ENCODE measurements around the gene RAB3C. TPM values are rescaled to one million over a fixed set of nuclear protein-coding genes. Genes with fewer than 3 reads are reported as not detected.

The RAB3C gene
- total RNA-seq, 1 donor from 2014 or later = 3.8 TPM

GRCh38 chr5:58674711-58675110 is 91.8 kb downstream of the RAB3C start:
- no peaks in the 10 kb centered on the region for H3K9me3 Mint-ChIP-seq
- no peak for DNase-seq (ENCODE audit: low spot score)
- no peaks in the 10 kb centered on the region for H4K20me1 ChIP-seq (ENCODE audit: low read depth)
- no peak overlapping the region for H3K27ac Mint-ChIP-seq
- H3K27me3 ChIP-seq = no peaks in the 10 kb centered on the region
- H3K36me3 Mint-ChIP-seq = no peaks in the 10 kb centered on the region
- H3K4me1 Mint-ChIP-seq = no peaks in the 10 kb centered on the region
- peaks cover 2% of the 10 kb centered on the region for H3K27me3 Mint-ChIP-seq (ENCODE audit: insufficient read depth, low read depth)
- TF ChIP-seq EZH2phosphoT487 (IDR thresholded peaks at IDR 0.05) = no peak
- no peak for TF ChIP-seq EZH2 (IDR thresholded peaks at IDR 0.05)
- TF ChIP-seq CTCF (IDR thresholded peaks at IDR 0.05) = no peak
- H3K79me2 ChIP-seq (ENCODE audit: low read depth) = no peaks in the 10 kb centered on the region
- H3F3A ChIP-seq (ENCODE audit: low read depth) = no peaks in the 10 kb centered on the region
- no peak overlapping the region for H3K4me3 Mint-ChIP-seq
- no peak overlapping the region for H3K4me2 ChIP-seq
- H3K36me3 ChIP-seq = no peaks in the 10 kb centered on the region
- H3K9me3 ChIP-seq (ENCODE audit: low read depth) = no peaks in the 10 kb centered on the region
- H3K27ac ChIP-seq = no peak overlapping the region
- no peaks in the 10 kb centered on the region for H3K4me1 ChIP-seq
- H3K4me3 ChIP-seq = no peak overlapping the region
- H3K9ac ChIP-seq = no peak overlapping the region
- no peak overlapping the region for H2AFZ ChIP-seq (replicated peaks)

GRCh38 chr5:58675341-58675740 is 92.5 kb downstream of the RAB3C start:
- H3K4me3 Mint-ChIP-seq = no peak overlapping the region
- H3K36me3 ChIP-seq = no peaks in the 10 kb centered on the region
- H3K4me2 ChIP-seq = no peak overlapping the region
- no peak overlapping the region for H3K27ac Mint-ChIP-seq
- no peaks in the 10 kb centered on the region for H3K4me1 ChIP-seq
- no peak overlapping the region for H2AFZ ChIP-seq (replicated peaks)
- H3K79me2 ChIP-seq (ENCODE audit: low read depth) = no peaks in the 10 kb centered on the region
- no peaks in the 10 kb centered on the region for H3K9me3 ChIP-seq (ENCODE audit: low read depth)
- H3F3A ChIP-seq (ENCODE audit: low read depth) = no peaks in the 10 kb centered on the region
- no peak for TF ChIP-seq CTCF (IDR thresholded peaks at IDR 0.05)
- no peak for TF ChIP-seq EZH2 (IDR thresholded peaks at IDR 0.05)
- H3K36me3 Mint-ChIP-seq = no peaks in the 10 kb centered on the region
- H3K9ac ChIP-seq = no peak overlapping the region
- DNase-seq (ENCODE audit: low spot score) = no peak
- H3K4me3 ChIP-seq = no peak overlapping the region
- no peaks in the 10 kb centered on the region for H3K4me1 Mint-ChIP-seq
- no peak overlapping the region for H3K27ac ChIP-seq
- H4K20me1 ChIP-seq (ENCODE audit: low read depth) = no peaks in the 10 kb centered on the region
- H3K9me3 Mint-ChIP-seq = no peaks in the 10 kb centered on the region
- H3K27me3 ChIP-seq = no peaks in the 10 kb centered on the region
- H3K27me3 Mint-ChIP-seq (ENCODE audit: insufficient read depth, low read depth) = peaks cover 2% of the 10 kb centered on the region

- H3K9ac ChIP-seq = no peak overlapping the region
These were observed 94.8 kb downstream of the RAB3C start for GRCh38 chr5:58677650-58678049.

More at GRCh38 chr5:58677650-58678049, 94.8 kb downstream of the RAB3C start:
- H3K4me3 Mint-ChIP-seq = no peak overlapping the region
- Histone ChIP-seq H3K36me3 (no peaks in the 10 kb centered on the region), H3K4me3 (no peak overlapping the region), H3K27me3 (no peaks in the 10 kb centered on the region), H3K27ac (no peak overlapping the region), H3K4me2 (no peak overlapping the region), H4K20me1 (ENCODE audit: low read depth) (no peaks in the 10 kb centered on the region), H2AFZ (replicated peaks) (no peak overlapping the region), H3F3A (ENCODE audit: low read depth) (no peaks in the 10 kb centered on the region), H3K9me3 (ENCODE audit: low read depth) (no peaks in the 10 kb centered on the region), H3K4me1 (no peaks in the 10 kb centered on the region), H3K79me2 (ENCODE audit: low read depth) (no peaks in the 10 kb centered on the region)
- DNase-seq (ENCODE audit: low spot score) = no peak
- H3K4me1 Mint-ChIP-seq = no peaks in the 10 kb centered on the region
- no peaks in the 10 kb centered on the region for H3K9me3 Mint-ChIP-seq
- H3K27ac Mint-ChIP-seq = no peak overlapping the region
- TF ChIP-seq EZH2phosphoT487 (IDR thresholded peaks at IDR 0.05) (no peak), CTCF (IDR thresholded peaks at IDR 0.05) (no peak), EZH2 (IDR thresholded peaks at IDR 0.05) (no peak)
- H3K36me3 Mint-ChIP-seq = no peaks in the 10 kb centered on the region
- H3K27me3 Mint-ChIP-seq (ENCODE audit: insufficient read depth, low read depth) = peaks cover 2% of the 10 kb centered on the region

All from neural progenitor cell (in vitro differentiated cells).